Heart right ventricle (tissue), 16 donors: ENCODE data around the gene PCNT. TPM values are rescaled to one million over a fixed set of nuclear protein-coding genes. Genes with fewer than 3 reads are reported as not detected.

Source experiments
- ATAC-seq, 8 donors: fragments of 200-7000 bp; cut with Tn5 transposase; one replicate each; pipeline ENCODE4 v1.9.1; 2020; ENCODE audit warnings: mild to moderate bottlenecking in 8 of 8, moderate library complexity in 8 of 8, moderate number of reproducible peaks in 1 of 8
- DNase-seq, 2 donors: peaks; one replicate each; pipeline ENCODE4 v3.0.0-alpha.2; 2020
- H3K27ac ChIP-seq, 10 donors: fragments of 200-600 bp; sonication (generic) in 2 of 10; one replicate each; pipeline versions ENCODE4 v1.5.0 to v1.8.0; 2020 to 2022; ENCODE audit warnings: mild to moderate bottlenecking in 3 of 10
- H3K27me3 ChIP-seq, 7 donors: fragments of 200-600 bp; one replicate each; pipeline ENCODE4 v1.8.0; 2021 to 2022; ENCODE audit warnings: mild to moderate bottlenecking in 2 of 7
- H3K36me3 ChIP-seq, 9 donors: fragments of 200-600 bp; sonication (generic) in 1 of 9; one replicate each; pipeline versions ENCODE4 v1.5.0 to v1.8.0; 2020 to 2022; ENCODE audit warnings: mild to moderate bottlenecking in 2 of 9
- H3K4me1 ChIP-seq, 9 donors: fragments of 200-600 bp; sonication (generic) in 1 of 9; one replicate each; pipeline versions ENCODE4 v1.5.0 to v1.8.0; 2020 to 2022; ENCODE audit warnings: mild to moderate bottlenecking in 4 of 9
- H3K4me3 ChIP-seq, 10 donors: fragments of 200-600 bp; sonication (generic) in 2 of 10; one replicate each; pipeline versions ENCODE4 v1.5.0 to v1.8.0; 2020 to 2022; ENCODE audit warnings: mild to moderate bottlenecking in 7 of 10, moderate library complexity in 2 of 10
- H3K9me3 ChIP-seq, 11 donors: fragments of 200-600 bp in 10 of 11; sonication (generic) in 2 of 11; one replicate each; pipeline versions ENCODE4 v1.5.0 to v1.8.0; 2013 to 2022; ENCODE audit warnings: mild to moderate bottlenecking in 2 of 11, control low read depth in 1 of 11, moderate library complexity in 1 of 11
- CTCF ChIP-seq, 9 donors: fragments of 200-600 bp; sonication (generic) in 2 of 9; IDR thresholded peaks; one replicate each; pipeline versions ENCODE4 v1.5.0 to v1.8.0; 2021 to 2022; ENCODE audit warnings: antibody characterized with exemption in 9 of 9, mild to moderate bottlenecking in 5 of 9, moderate library complexity in 1 of 9
- WGBS, 2 donors: extraction: QIAGEN DNeasy Blood & Tissue Kit; methylation state at CpG; one replicate each; pipeline ENCODE4 v1.1.7; 2013; ENCODE audit warnings: inconsistent platforms in 1 of 2; 5-methylcytosine and 5-hydroxymethylcytosine counted together
- intact Hi-C, 10 donors: fragments of 100-400 bp; cut with DNase I; formaldehyde crosslinking; loops; one replicate each; pipeline versions ENCODE4 v1.11.1 to v1.14.2; 2022
- polyA plus RNA-seq, 2 donors: library from polyadenylated mRNA; stranded (reverse); fragments of 200-250 nt; gene quantifications; one replicate each; pipeline ENCODE4 v1.2.3, GENCODE V29; 2013
- total RNA-seq, 10 donors: library from RNA; stranded (reverse); fragmentation: NEBNext Ultra II Directional in 3 of 10; extraction: Animal tissue kit (Norgen Biotek cat#: 25700) in 3 of 10; gene quantifications; one replicate each; pipeline versions ENCODE4 v1.2.1 to v1.2.4, GENCODE V29; 2021 to 2023
- donor health status: Arrhythmogenic right ventricular cardiomyopathy.
- donor health status: ischemic (EF 13 %, LVEDD 7.1; RV severe dilation, severe dysfunction).
- donor health status: healthy with polysubstance abuse.
- donor health status: DM: no; HTN: yes; CAD: no.
- donor health status: DM: no; HTN: no; CAD: no.
- donor health status: ischemic (EF 25% LVEDD 6.9; RV normal size, moderate dysfunction).
- donor health status: ischemic (EF 25% LVEDD 5.7; RV mildly dilated, moderate dysfunction).
- donor health status: healthy.
- donor health status: DM: yes; HTN: yes; CAD: no.
- donor health status: Ischemic cardiomyopathy.
- donor health status: ischemic (EF 35%, LVEDD 5.7; RV mildly dilated, moderate dysfunction).
- donor health status: nonischemic (EF 11% LVEDD 7.7; RV severe dilation, severe dysfunction).
- donor health status: DM: yes; HTN: yes; CAD: no.
- donor health status: PGD.
- donor health status: ischemic (EF 29% LVEDD 5.4; RV normal size, mild dysfunction).
- donor health status: nonischemic (EF 23%, LVEDD 6.1; RV moderate dilation, normal function).

Gene PCNT
- total and polyA plus RNA-seq, 12 donors = 17.5 to 58.6 (median 26.9) TPM

GRCh38 chr21:46424621-46425020 is 100.7 kb downstream of the PCNT start:
- ATAC-seq (no peak), DNase-seq (no peak)
- intact Hi-C loops = no loop called here
- Histone ChIP-seq H3K27ac (peak overlapping the region in 1 of 10 donors; percentile 83), H3K36me3 (peaks cover 0 to 82% (median 28%) of the 10 kb centered on the region in 9 donors), H3K4me1 (no peaks in the 10 kb centered on the region), H3K9me3 (no peaks in the 10 kb centered on the region), H3K4me3 (no peak overlapping the region), H3K27me3 (no peaks in the 10 kb centered on the region)
- 92 to 93% methylated on average over 13 to 14 of the region's 14 CpGs for WGBS, 2 donors
- no peak for TF ChIP-seq CTCF (IDR thresholded peaks at IDR 0.05)

- no peak for DNase-seq
- intact Hi-C loops = no loop called here
- Histone ChIP-seq H3K27ac (peak overlapping the region in 1 of 10 donors; percentile 83), H3K4me1 (no peaks in the 10 kb centered on the region), H3K27me3 (no peaks in the 10 kb centered on the region), H3K9me3 (no peaks in the 10 kb centered on the region), H3K36me3 (peaks cover 0 to 82% (median 27%) of the 10 kb centered on the region in 9 donors), H3K4me3 (no peak overlapping the region)
- 95 to 96% methylated on average over 19 of the region's 19 CpGs for WGBS, 2 donors
- no peak for ATAC-seq
- no peak for TF ChIP-seq CTCF (IDR thresholded peaks at IDR 0.05)
These were observed 101.1 kb downstream of the PCNT start for GRCh38 chr21:46425041-46425440.

- no peak overlapping the region for H3K4me3 ChIP-seq
- no peaks in the 10 kb centered on the region for H3K9me3 ChIP-seq
- H3K36me3 ChIP-seq = peaks cover 0 to 83% (median 27%) of the 10 kb centered on the region in 9 donors
- intact Hi-C loops = no loop called here
- H3K27ac ChIP-seq = peak overlapping the region in 1 of 10 donors; percentile 83
- no peaks in the 10 kb centered on the region for H3K27me3 ChIP-seq
- no peak for DNase-seq
- no peaks in the 10 kb centered on the region for H3K4me1 ChIP-seq
- TF ChIP-seq CTCF (IDR thresholded peaks at IDR 0.05) = no peak
- 92 to 94% methylated on average over 23 of the region's 23 CpGs for WGBS, 2 donors
- ATAC-seq = peak in 1 of 8 donors; percentile 21
These were observed 101.6 kb downstream of the PCNT start for GRCh38 chr21:46425571-46425970.

- H3K9me3 ChIP-seq = no peaks in the 10 kb centered on the region
- DNase-seq (no peak), ATAC-seq (no peak)
- H3K36me3 ChIP-seq = peaks cover 0 to 83% (median 27%) of the 10 kb centered on the region in 9 donors
- no peaks in the 10 kb centered on the region for H3K4me1 ChIP-seq
- peak overlapping the region in 1 of 10 donors; percentile 83 for H3K27ac ChIP-seq
- intact Hi-C loops = no loop called here
- no peak for TF ChIP-seq CTCF (IDR thresholded peaks at IDR 0.05)
- H3K27me3 ChIP-seq = no peaks in the 10 kb centered on the region
- no peak overlapping the region for H3K4me3 ChIP-seq
- 95% methylated on average over 22 of the region's 22 CpGs for WGBS, 2 donors
These were observed 102.5 kb downstream of the PCNT start for GRCh38 chr21:46426313-46427046.
